Endothelial cell (in vitro differentiated cells): Measurements from ENCODE around the gene SLC9A3. TPM values are rescaled to one million over a fixed set of nuclear protein-coding genes. Genes with fewer than 3 reads are reported as not detected.

ENCODE experiments used
- DNase-seq: peaks from one replicate; pipeline ENCODE4 v3.0.0; 2021; ENCODE audit warnings: low spot score
- H3K27ac Mint-ChIP-seq: one replicate; pipeline ENCODE4 v1.8.0; 2021; ENCODE audit warnings: mixed read lengths, inconsistent platforms; ENCODE audit not compliant: unreplicated experiment
- H3K27me3 Mint-ChIP-seq: one replicate; pipeline ENCODE4 v1.8.0; 2021; ENCODE audit warnings: mild to moderate bottlenecking, moderate library complexity, mixed read lengths, inconsistent platforms; ENCODE audit not compliant: unreplicated experiment
- H3K36me3 Mint-ChIP-seq: one replicate; pipeline ENCODE4 v1.8.0; 2021; ENCODE audit warnings: mild to moderate bottlenecking, low read depth, mixed read lengths, inconsistent platforms; ENCODE audit not compliant: unreplicated experiment
- H3K4me1 Mint-ChIP-seq: one replicate; pipeline ENCODE4 v1.8.0; 2021; ENCODE audit warnings: mild to moderate bottlenecking, mixed read lengths, inconsistent platforms; ENCODE audit not compliant: unreplicated experiment
- H3K4me3 Mint-ChIP-seq: one replicate; pipeline ENCODE4 v1.8.0; 2021; ENCODE audit warnings: mild to moderate bottlenecking, mixed read lengths, inconsistent platforms; ENCODE audit not compliant: unreplicated experiment
- H3K9me3 Mint-ChIP-seq: one replicate; pipeline ENCODE4 v1.8.0; 2021; ENCODE audit warnings: mixed read lengths, inconsistent platforms; ENCODE audit not compliant: unreplicated experiment
- CTCF ChIP-seq: fragments of 200-600 bp; sonication (generic); IDR thresholded peaks from one replicate; pipeline ENCODE4 v1.5.0; 2021; ENCODE audit warnings: antibody characterized with exemption; ENCODE audit not compliant: unreplicated experiment
- total RNA-seq: library from RNA; stranded (reverse); fragmentation: NEBNext Ultra II Directional; extraction: Animal tissue kit (Norgen Biotek cat#: 25700); gene quantifications from one replicate; pipeline ENCODE4 v1.2.1, GENCODE V29; 2021; ENCODE audit not compliant: unreplicated experiment

SLC9A3 gene
- total RNA-seq, 1 donor from 2014 or later = 1.1 TPM

- Mint-ChIP-seq H3K27ac (no peak overlapping the region), H3K4me3 (no peak overlapping the region), H3K4me1 (no peaks in the 10 kb centered on the region), H3K9me3 (no peaks in the 10 kb centered on the region), H3K36me3 (no peaks in the 10 kb centered on the region), H3K27me3 (peaks cover 5% of the 10 kb centered on the region)
- TF ChIP-seq CTCF = no peak
- no peak for DNase-seq
These were observed 17.5 kb upstream of the SLC9A3 start for GRCh38 chr5:541539-542318.

- Mint-ChIP-seq H3K4me3 (no peak overlapping the region), H3K9me3 (no peaks in the 10 kb centered on the region), H3K27ac (no peak overlapping the region), H3K36me3 (no peaks in the 10 kb centered on the region), H3K4me1 (no peaks in the 10 kb centered on the region), H3K27me3 (peaks cover 9% of the 10 kb centered on the region)
- no peak for DNase-seq
- no peak for TF ChIP-seq CTCF
These were observed 16.8 kb upstream of the SLC9A3 start for GRCh38 chr5:540906-541538.

GRCh38 chr5:540071-540905, 16.0 kb upstream of the SLC9A3 start:
- H3K4me3 Mint-ChIP-seq = no peak overlapping the region
- H3K9me3 Mint-ChIP-seq = no peaks in the 10 kb centered on the region
- H3K27ac Mint-ChIP-seq = no peak overlapping the region
- H3K27me3 Mint-ChIP-seq = peaks cover 9% of the 10 kb centered on the region
- TF ChIP-seq CTCF = no peak
- H3K36me3 Mint-ChIP-seq = no peaks in the 10 kb centered on the region
- no peaks in the 10 kb centered on the region for H3K4me1 Mint-ChIP-seq
- DNase-seq = no peak

- H3K27me3 Mint-ChIP-seq = peaks cover 9% of the 10 kb centered on the region
- H3K4me3 Mint-ChIP-seq = no peak overlapping the region
- H3K36me3 Mint-ChIP-seq = no peaks in the 10 kb centered on the region
- DNase-seq = no peak
- TF ChIP-seq CTCF = no peak
- no peaks in the 10 kb centered on the region for H3K9me3 Mint-ChIP-seq
- H3K27ac Mint-ChIP-seq = no peak overlapping the region
- no peaks in the 10 kb centered on the region for H3K4me1 Mint-ChIP-seq
These were observed 15.3 kb upstream of the SLC9A3 start for GRCh38 chr5:539469-540070.
